ENCODE results near the gene MCF2L. TPM values are rescaled to one million over a fixed set of nuclear protein-coding genes. Genes with fewer than 3 reads are reported as not detected.

Gene MCF2L
- total RNA-seq, 1 experiment from 2014 or later: 9.5 TPM

GRCh38 chr13:113126265-113127150 is 157.5 kb downstream of the MCF2L start:
- H3K9me3 ChIP-seq (ENCODE audit: low read depth, low read length, poor library complexity, severe bottlenecking): no peaks in the 10 kb centered on the region
- H3K4me1 ChIP-seq (ENCODE audit: insufficient read depth, low read length, poor library complexity, severe bottlenecking): no peaks in the 10 kb centered on the region
- DNase-seq (ENCODE audit: low spot score): no peak
- no peak overlapping the region for H3K4me3 ChIP-seq (ENCODE audit: low read depth, low read length, poor library complexity, severe bottlenecking)
- no peaks in the 10 kb centered on the region for H3K36me3 ChIP-seq (ENCODE audit: insufficient read depth, low read length, poor library complexity, severe bottlenecking)
- no TSS peak for BruUV-seq (replicated peaks)
- ChIA-PET POLR2A (ENCODE audit: low non-redundant PET) (no interaction called here), CTCF (no interaction called here)
- no peak overlapping the region for H3K27ac ChIP-seq (ENCODE audit: low read depth, low read length, poor library complexity, severe bottlenecking)
- intact Hi-C loops (cut with micrococcal nuclease; ENCODE audit: unreplicated experiment): no loop called here
- peaks cover 9% of the 10 kb centered on the region for H3K27me3 ChIP-seq (replicated peaks; ENCODE audit: insufficient read depth, low read depth, low read length, poor library complexity)
- TF ChIP-seq, protein P1, sequence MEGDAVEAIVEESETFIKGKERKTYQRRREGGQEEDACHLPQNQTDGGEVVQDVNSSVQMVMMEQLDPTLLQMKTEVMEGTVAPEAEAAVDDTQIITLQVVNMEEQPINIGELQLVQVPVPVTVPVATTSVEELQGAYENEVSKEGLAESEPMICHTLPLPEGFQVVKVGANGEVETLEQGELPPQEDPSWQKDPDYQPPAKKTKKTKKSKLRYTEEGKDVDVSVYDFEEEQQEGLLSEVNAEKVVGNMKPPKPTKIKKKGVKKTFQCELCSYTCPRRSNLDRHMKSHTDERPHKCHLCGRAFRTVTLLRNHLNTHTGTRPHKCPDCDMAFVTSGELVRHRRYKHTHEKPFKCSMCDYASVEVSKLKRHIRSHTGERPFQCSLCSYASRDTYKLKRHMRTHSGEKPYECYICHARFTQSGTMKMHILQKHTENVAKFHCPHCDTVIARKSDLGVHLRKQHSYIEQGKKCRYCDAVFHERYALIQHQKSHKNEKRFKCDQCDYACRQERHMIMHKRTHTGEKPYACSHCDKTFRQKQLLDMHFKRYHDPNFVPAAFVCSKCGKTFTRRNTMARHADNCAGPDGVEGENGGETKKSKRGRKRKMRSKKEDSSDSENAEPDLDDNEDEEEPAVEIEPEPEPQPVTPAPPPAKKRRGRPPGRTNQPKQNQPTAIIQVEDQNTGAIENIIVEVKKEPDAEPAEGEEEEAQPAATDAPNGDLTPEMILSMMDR (conservative IDR thresholded peaks at IDR 0.05; ENCODE audit: low read depth, low read length): no peak
- no peak for TF ChIP-seq EZH2 (IDR thresholded peaks at IDR 0.05; ENCODE audit: borderline replicate concordance, low read depth, low read length, poor library complexity, severe bottlenecking)

- Histone ChIP-seq H3K4me3 (ENCODE audit: low read depth, low read length, poor library complexity, severe bottlenecking) (no peak overlapping the region), H3K27me3 (replicated peaks; ENCODE audit: insufficient read depth, low read depth, low read length, poor library complexity) (peaks cover 33% of the 10 kb centered on the region), H3K4me1 (ENCODE audit: insufficient read depth, low read length, poor library complexity, severe bottlenecking) (no peaks in the 10 kb centered on the region), H3K9me3 (ENCODE audit: low read depth, low read length, poor library complexity, severe bottlenecking) (no peaks in the 10 kb centered on the region), H3K36me3 (ENCODE audit: insufficient read depth, low read length, poor library complexity, severe bottlenecking) (no peaks in the 10 kb centered on the region), H3K27ac (ENCODE audit: low read depth, low read length, poor library complexity, severe bottlenecking) (no peak overlapping the region)
- ChIA-PET POLR2A (ENCODE audit: low non-redundant PET) (no interaction called here), CTCF (no interaction called here)
- BruUV-seq (replicated peaks): no TSS peak
- no peak for DNase-seq (ENCODE audit: low spot score)
- intact Hi-C loops (cut with micrococcal nuclease; ENCODE audit: unreplicated experiment): no loop called here
- TF ChIP-seq, protein P1 (conservative IDR thresholded peaks at IDR 0.05; ENCODE audit: low read depth, low read length): no peak
- no peak for TF ChIP-seq EZH2 (IDR thresholded peaks at IDR 0.05; ENCODE audit: borderline replicate concordance, low read depth, low read length, poor library complexity, severe bottlenecking)
These were observed 160.5 kb downstream of the MCF2L start for GRCh38 chr13:113129480-113129879.

DNA sequence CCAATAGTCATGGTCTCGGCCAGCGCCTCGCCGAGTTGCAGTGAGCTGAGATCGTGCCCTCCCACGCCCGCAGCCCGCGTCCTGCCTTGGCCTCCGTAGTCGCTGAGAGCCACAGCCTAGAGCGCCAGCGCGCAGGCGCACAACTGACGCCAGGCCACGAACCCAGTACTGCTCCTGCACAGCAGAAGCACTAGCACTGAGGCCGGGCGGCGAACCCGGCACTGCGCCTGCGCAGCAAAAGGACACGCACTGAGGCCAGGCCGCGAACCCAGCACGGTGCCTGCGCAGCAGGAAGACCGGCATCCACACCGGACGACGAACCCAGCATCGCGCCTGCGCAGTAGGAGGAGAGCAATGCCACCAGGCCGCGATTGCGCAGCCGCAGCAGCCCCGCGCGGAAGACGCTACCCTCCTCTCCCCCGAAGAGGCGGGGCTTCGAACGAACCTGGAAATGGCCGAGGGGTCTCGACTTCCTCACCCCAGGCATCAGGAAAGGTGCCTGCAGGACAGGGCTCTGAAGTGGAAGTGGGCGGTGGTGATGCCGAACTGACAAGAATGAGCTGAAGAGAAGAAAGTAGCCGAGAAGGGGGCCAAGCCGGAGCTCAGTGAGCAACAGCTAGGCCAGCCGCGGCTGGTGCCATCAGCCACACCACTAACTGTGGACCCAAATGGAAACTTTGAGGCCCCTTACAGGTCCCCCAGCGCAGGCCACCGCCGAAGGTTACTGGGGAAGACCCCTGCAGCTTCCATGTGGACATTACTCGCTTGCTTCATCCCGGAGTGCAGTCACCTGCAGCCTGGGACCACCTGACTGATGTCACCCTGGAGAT is 161.1 kb downstream of the MCF2L start:
- no peak overlapping the region for H3K27ac ChIP-seq (ENCODE audit: low read depth, low read length, poor library complexity, severe bottlenecking)
- BruUV-seq (replicated peaks): no TSS peak
- no peak for TF ChIP-seq EZH2 (IDR thresholded peaks at IDR 0.05; ENCODE audit: borderline replicate concordance, low read depth, low read length, poor library complexity, severe bottlenecking)
- TF ChIP-seq, protein P1 (conservative IDR thresholded peaks at IDR 0.05; ENCODE audit: low read depth, low read length): no peak
- no peak for DNase-seq (ENCODE audit: low spot score)
- no peak overlapping the region for H3K4me3 ChIP-seq (ENCODE audit: low read depth, low read length, poor library complexity, severe bottlenecking)
- POLR2A ChIA-PET (ENCODE audit: low non-redundant PET): no interaction called here
- CTCF ChIA-PET: no interaction called here
- H3K27me3 ChIP-seq (replicated peaks; ENCODE audit: insufficient read depth, low read depth, low read length, poor library complexity): peaks cover 33% of the 10 kb centered on the region
- H3K9me3 ChIP-seq (ENCODE audit: low read depth, low read length, poor library complexity, severe bottlenecking): no peaks in the 10 kb centered on the region
- H3K4me1 ChIP-seq (ENCODE audit: insufficient read depth, low read length, poor library complexity, severe bottlenecking): no peaks in the 10 kb centered on the region
- H3K36me3 ChIP-seq (ENCODE audit: insufficient read depth, low read length, poor library complexity, severe bottlenecking): no peaks in the 10 kb centered on the region
- intact Hi-C loops (cut with micrococcal nuclease; ENCODE audit: unreplicated experiment): no loop called here
